Measurements from ENCODE around the gene ATP1B2.

ATP1B2 gene

GRCh38 chr17:7701681-7702080, 51.0 kb downstream of the ATP1B2 start:
- Histone ChIP-seq H3K4me2 (ENCODE audit: low read length) (no peak overlapping the region), H3K79me2 (ENCODE audit: control insufficient read depth, low read length) (no peaks in the 10 kb centered on the region), H3K4me1 (ENCODE audit: control insufficient read depth, low read length) (peaks cover 9% of the 10 kb centered on the region), H3K27me3 (ENCODE audit: control insufficient read depth, low read length) (peaks cover 25% of the 10 kb centered on the region), H4K20me1 (ENCODE audit: control insufficient read depth, insufficient read depth, low read depth, low read length) (0 out of 2 replicates have a peak, but pooled peaks cover 3% of the 10 kb centered on the region), H3K9me3 (ENCODE audit: control insufficient read depth, insufficient read depth, low read length) (no peaks in the 10 kb centered on the region), H3K9me2 (replicated peaks; ENCODE audit: control insufficient read depth, low read length) (no peaks in the 10 kb centered on the region), H3K36me3 (ENCODE audit: control insufficient read depth, low read length) (peaks cover 22% of the 10 kb centered on the region), H3F3A (ENCODE audit: control insufficient read depth, insufficient read depth) (no peaks in the 10 kb centered on the region), H3K4me3 (ENCODE audit: low read length) (no peak overlapping the region), H3K27ac (ENCODE audit: low read depth, low read length) (no peak overlapping the region)
- TF ChIP-seq EZH2phosphoT487 (IDR thresholded peaks at IDR 0.05; ENCODE audit: borderline replicate concordance, low read length): no peak
- TF ChIP-seq CTCF (IDR thresholded peaks at IDR 0.05; ENCODE audit: low read depth, low read length, poor library complexity, severe bottlenecking): no peak

- no peak overlapping the region for H3K4me3 ChIP-seq (ENCODE audit: low read length)
- H3K9me3 ChIP-seq (ENCODE audit: control insufficient read depth, insufficient read depth, low read length): no peaks in the 10 kb centered on the region
- TF ChIP-seq EZH2phosphoT487 (IDR thresholded peaks at IDR 0.05; ENCODE audit: borderline replicate concordance, low read length): no peak
- no peak for TF ChIP-seq CTCF (IDR thresholded peaks at IDR 0.05; ENCODE audit: low read depth, low read length, poor library complexity, severe bottlenecking)
- H3K27me3 ChIP-seq (ENCODE audit: control insufficient read depth, low read length): peaks cover 32% of the 10 kb centered on the region
- H3K36me3 ChIP-seq (ENCODE audit: control insufficient read depth, low read length): peaks cover 20% of the 10 kb centered on the region
- peaks cover 9% of the 10 kb centered on the region for H3K4me1 ChIP-seq (ENCODE audit: control insufficient read depth, low read length)
- 0 out of 2 replicates have a peak, but pooled peaks cover 3% of the 10 kb centered on the region for H4K20me1 ChIP-seq (ENCODE audit: control insufficient read depth, insufficient read depth, low read depth, low read length)
- no peaks in the 10 kb centered on the region for H3K9me2 ChIP-seq (replicated peaks; ENCODE audit: control insufficient read depth, low read length)
- no peak overlapping the region for H3K27ac ChIP-seq (ENCODE audit: low read depth, low read length)
- H3K4me2 ChIP-seq (ENCODE audit: low read length): no peak overlapping the region
- H3F3A ChIP-seq (ENCODE audit: control insufficient read depth, insufficient read depth): no peaks in the 10 kb centered on the region
- no peaks in the 10 kb centered on the region for H3K79me2 ChIP-seq (ENCODE audit: control insufficient read depth, low read length)
Measured at GRCh38 chr17:7702776-7703175, 52.0 kb downstream of the ATP1B2 start.

GRCh38 chr17:7703584-7704479, 53.1 kb downstream of the ATP1B2 start:
- Histone ChIP-seq H3K4me1 (ENCODE audit: control insufficient read depth, low read length) (peaks cover 10% of the 10 kb centered on the region), H3K79me2 (ENCODE audit: control insufficient read depth, low read length) (no peaks in the 10 kb centered on the region), H3K4me3 (ENCODE audit: low read length) (no peak overlapping the region), H3K27me3 (ENCODE audit: control insufficient read depth, low read length) (peaks cover 32% of the 10 kb centered on the region), H4K20me1 (ENCODE audit: control insufficient read depth, insufficient read depth, low read depth, low read length) (0 out of 2 replicates have a peak, but pooled peaks cover 3% of the 10 kb centered on the region), H3K9me2 (replicated peaks; ENCODE audit: control insufficient read depth, low read length) (no peaks in the 10 kb centered on the region), H3F3A (ENCODE audit: control insufficient read depth, insufficient read depth) (no peaks in the 10 kb centered on the region), H3K9me3 (ENCODE audit: control insufficient read depth, insufficient read depth, low read length) (no peaks in the 10 kb centered on the region), H3K27ac (ENCODE audit: low read depth, low read length) (no peak overlapping the region), H3K4me2 (ENCODE audit: low read length) (no peak overlapping the region), H3K36me3 (ENCODE audit: control insufficient read depth, low read length) (peaks cover 17% of the 10 kb centered on the region)
- no peak for TF ChIP-seq CTCF (IDR thresholded peaks at IDR 0.05; ENCODE audit: low read depth, low read length, poor library complexity, severe bottlenecking)
- TF ChIP-seq EZH2phosphoT487 (IDR thresholded peaks at IDR 0.05; ENCODE audit: borderline replicate concordance, low read length): no peak
